GM21723 (cell line): ENCODE measurements around the gene CFAP119.
A peak's percentile ranks its signal among the peaks of the same experiment; 100 is the strongest.
"Not testable (repeated sequence)": the region's sequence is repeated elsewhere in the genome, so short reads cannot be mapped to it uniquely, and the experiment has no call there.

Experiments
- ATAC-seq: cut with Tn5 transposase; IDR thresholded peaks from one replicate; pipeline ENCODE4 v1.9.1; 2021; ENCODE audit warnings: mild to moderate bottlenecking, moderate library complexity; ENCODE audit not compliant: unreplicated experiment

The CFAP119 gene

DNA sequence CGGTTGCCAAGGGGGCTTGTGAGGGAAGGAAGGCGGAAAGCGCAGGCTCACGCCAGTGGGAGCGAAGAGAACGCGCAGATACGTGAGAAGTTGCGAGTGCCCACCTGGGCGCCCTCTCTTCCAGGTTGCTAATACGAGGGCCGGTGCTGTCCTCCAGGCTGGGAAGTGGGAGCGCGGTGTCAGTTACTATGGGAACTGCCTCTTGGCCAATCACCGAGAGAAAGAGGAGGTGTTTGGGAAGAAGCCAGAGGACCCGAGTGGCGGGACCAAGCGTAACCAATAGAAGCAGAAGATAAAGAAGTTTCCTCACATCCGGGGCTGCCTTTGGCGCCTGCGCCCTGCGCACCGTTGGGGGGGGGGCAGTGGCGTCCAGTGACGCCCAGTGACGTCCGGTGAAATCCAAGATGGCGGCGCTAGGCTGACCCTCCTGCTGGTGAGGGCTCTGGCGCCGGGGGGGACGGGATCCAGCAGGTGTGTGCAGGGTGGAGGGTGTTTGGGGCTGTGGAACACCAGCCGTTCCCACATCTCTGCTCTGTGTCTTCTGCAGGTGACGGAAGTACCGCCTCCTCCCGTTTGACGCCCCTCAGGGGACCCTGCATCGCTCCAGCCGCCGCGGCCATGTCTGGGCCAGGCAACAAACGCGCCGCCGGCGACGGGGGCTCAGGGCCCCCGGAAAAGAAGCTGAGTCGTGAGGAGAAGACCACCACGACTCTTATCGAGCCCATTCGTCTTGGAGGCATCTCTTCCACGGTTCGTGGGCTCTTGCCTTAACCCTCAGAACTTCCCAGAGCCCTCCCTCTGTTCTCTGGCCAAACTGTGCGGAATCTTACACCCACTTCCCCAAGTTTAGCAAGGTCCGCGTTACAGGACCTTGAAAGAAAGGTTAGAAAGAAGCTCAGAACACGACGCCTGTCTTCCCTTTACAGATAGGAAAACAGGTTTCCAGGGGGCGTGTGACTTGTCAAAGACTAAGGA lies at the start of gene CFAP119, which contains the start of gene RNF40:
Gene CFAP119 (minus strand): TSS at position 135 of the 975 bp plus-strand sequence. CDS start 314 bp downstream, outside the sequence.
Gene RNF40 (plus strand): TSS at position 395 of the 975 bp plus-strand sequence. CDS start 224 bp downstream, at position 619.
- ATAC-seq: peak; percentile 84

- ATAC-seq: not testable (repeated sequence)
Observed at GRCh38 chr16:30809675-30810074, 47.8 kb upstream of the CFAP119 start.

DNA sequence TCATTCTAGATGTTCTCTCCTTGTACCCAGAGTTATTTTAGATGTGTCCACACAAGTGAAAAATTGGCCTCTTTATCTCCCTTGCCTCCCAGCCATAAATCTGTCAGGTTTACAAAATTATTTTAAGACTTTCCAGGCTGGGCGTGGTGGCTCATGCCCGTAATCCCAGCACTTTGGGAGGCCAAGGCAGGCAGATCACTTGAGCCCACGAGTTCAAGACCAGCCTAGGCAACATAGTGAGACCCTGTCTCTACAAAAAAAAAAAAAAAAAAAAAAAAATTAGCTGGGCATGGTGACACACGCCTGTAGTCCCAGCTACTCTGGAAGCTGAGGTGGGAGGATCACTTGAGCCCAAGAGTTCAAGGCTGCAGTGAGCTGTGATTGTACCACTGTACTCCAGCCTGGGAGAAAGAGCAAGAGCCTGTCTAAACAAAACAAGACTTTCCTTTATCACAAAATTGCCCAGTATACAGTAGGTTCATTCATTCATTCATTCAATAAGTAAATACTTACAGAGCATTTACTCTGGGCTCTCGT lies 47.1 kb upstream of the CFAP119 start:
- ATAC-seq: not testable (repeated sequence)

DNA sequence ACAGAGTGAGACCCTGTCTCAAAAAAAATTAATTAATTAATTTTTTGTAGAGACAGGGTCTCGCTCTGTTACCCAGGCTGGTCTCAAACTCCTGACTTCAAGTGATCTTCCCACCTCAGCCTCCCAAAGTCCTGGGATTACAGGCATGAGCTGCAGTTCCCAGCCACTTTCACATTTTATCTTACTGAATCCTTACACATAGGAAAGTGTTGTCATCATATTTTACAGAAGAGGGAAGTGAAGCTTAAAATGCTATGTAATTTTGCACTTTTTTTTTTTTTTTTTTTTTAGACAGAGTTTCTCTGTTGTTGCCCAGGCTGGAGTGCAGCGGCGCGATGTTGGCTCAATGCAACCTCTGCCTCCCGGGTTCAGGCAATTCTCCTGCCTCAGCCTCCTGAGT lies 46.3 kb upstream of the CFAP119 start:
- ATAC-seq: no peak

- no peak for ATAC-seq
Observed at GRCh38 chr16:30805370-30806169, 43.7 kb upstream of the CFAP119 start.

GRCh38 chr16:30805056-30805369 lies 43.2 kb upstream of the CFAP119 start:
- ATAC-seq: no peak

GRCh38 chr16:30802936-30803335 lies 41.1 kb upstream of the CFAP119 start:
- no peak for ATAC-seq

DNA sequence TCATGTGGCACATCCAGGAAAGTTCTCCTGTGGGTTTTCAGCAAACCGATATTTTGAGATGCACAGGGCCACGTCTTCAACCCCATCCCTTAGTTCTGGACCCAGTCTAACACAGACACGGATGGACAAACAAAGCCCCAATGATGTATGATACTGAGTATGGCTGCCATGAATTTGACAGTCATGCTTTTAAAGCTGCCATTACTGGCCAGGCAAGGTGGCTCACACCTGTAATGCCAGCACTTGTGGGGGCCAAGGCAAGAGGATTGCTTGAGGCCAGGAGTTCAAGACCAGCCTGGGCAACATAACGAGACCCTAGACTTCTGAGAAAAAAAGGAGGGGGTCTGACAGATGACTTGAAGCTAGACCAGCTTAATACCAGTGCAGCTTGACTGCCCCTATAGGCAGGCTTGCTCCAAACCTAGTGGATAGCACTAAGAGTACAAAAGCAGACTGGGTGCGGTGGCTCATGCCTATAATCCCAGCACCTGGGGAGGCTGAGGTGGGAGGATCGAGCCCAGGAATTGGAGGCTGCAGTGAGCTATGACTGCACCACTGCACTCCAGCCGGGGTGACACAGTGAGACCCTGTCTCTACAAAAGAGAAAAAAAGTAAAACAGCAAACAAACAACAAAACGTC lies 35.9 kb upstream of the CFAP119 start:
- no peak for ATAC-seq

DNA sequence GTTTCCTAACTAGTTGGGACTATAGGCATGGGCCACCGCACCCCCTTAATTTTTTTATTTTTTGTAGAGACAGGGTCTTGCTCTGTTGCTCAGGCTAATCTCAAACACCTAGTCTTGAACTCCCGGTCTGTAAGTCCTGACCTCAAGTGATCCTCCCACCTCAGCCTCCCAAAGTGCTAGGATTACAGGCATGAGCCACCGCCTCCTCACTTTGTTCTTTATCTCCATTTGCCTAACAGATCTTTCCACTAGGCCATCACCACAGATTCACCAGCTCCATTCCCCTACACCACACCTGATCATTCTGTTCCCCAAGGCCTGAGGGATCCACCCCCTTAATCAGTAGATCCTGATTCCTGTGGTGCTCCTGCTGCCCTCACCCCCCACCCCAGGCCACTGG lies 32.8 kb upstream of the CFAP119 start:
- no peak for ATAC-seq

DNA sequence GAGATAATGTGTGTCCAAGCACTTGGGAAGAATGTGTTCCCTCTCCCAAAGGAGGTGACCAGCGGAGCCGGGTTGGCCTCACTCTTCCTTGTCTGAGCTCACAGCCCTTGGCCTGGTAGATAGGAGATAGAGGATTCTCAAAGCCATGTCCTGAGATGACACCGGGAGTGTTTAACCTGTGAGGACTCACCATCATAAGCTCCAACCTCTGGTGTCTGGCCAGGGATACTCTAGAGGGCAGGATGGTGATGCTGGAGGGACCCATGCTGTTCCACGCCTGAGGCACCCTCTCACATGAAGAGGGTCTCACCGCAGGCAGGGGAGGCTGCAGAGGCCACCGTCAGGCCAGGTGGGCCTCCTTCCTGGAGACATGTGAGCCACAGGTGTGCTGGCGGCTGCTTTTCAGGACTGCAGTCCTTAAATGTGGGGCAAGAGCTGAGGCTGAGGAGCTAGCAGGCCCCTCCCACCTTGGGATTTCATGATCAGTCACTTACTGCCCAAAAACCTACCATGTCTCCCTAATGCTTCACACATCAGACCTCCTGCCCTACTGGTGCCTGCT lies 31.7 kb upstream of the CFAP119 start:
- ATAC-seq: no peak

DNA sequence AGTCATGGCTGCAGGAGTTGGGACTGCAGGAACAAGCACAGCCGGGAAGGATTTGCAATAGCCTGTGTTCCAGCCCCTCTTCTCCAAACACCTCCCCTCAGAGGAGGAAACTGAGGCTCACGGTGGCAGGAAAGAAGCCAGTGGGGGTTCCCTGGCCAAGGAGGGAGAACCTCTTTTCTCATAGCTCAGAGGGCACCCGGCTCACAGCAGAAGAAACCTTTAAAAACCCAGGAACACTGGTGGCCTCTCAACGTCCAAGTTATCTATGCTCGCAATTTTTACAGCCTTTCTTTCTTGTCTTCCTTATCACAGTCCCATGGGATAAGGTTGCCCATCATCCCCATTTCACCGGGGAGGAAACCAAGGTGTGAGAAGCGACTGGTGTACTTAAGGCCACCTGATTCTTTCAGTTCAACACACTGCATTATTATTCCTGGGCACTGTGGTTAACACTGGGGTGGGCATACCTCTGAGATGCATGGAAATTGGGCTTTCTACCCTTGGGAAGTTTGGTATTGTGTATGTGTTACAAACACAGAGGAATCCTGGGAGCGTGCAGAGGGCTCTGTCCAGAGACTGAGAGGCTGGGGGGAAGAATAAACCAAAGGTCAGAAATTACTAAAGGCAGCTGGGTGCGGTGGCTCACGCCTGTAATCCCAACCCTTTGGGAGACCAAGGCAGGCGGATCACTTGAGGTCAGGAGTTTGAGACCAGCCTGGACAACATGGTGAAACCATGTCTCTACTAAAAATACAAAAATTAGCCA lies 25.9 kb upstream of the CFAP119 start:
- ATAC-seq: no peak

- ATAC-seq: no peak
Observed at GRCh38 chr16:30786936-30787612, 25.2 kb upstream of the CFAP119 start, which contains the start of gene ZNF629. Gene ZNF629, minus strand, starts transcription at chr16:30787205. Its CDS starts 2,723 bp downstream, at chr16:30784482.

- no peak for ATAC-seq
Observed at GRCh38 chr16:30786115-30786935, 24.5 kb upstream of the CFAP119 start.

DNA sequence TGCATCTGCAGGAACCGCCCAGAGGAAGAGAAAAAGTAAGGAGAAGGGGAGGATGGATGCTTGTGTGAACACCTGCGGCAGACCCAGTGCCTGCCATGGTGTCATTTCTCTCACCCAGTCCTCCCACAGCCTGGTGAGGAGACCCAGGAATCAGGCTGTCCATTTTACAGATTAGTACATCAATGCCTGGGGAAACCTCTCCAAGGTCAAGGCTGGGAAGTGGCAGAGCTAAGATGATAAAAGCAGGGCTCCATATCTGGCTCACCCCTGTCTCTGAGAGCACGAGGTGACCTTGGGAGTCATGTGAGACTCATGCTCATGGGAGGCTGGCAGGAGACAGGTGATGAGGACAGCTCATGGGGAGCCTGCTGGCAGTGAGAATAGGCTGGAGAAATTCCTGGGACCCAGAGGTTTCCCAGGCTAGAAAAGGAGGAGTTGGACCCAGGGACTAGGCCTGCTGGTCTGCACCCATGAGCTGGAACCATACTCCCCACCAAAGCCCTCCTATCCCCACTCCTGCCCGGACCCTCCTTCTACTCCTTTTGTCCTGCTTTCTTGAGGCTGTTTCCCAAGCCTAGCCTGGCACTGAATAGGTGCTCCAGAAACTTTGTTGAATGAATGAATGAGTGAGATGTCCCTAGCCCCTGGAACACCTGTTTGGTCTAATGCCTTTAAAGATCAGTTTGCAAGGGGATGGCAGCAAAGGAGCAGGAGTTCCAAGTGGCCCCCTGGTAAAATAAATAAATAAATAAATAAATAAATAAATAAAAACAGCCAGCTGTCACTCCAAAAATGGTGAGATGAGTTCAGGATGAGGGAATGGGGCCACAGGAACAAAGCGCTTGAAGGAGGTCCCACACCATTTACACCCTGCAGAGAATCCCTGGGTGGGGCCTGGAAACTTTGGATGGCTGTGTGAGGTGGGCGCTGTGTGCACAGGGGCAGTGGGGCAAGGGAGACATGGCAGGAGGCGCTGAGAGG lies 23.6 kb upstream of the CFAP119 start:
- ATAC-seq: no peak

GRCh38 chr16:30784215-30784614 lies 22.4 kb upstream of the CFAP119 start:
- ATAC-seq: no peak

- no peak for ATAC-seq
Observed at GRCh38 chr16:30783280-30784109, 21.6 kb upstream of the CFAP119 start.
